ENCODE data around the gene COL11A2. TPM values are rescaled to one million over a fixed set of nuclear protein-coding genes. Genes with fewer than 3 reads are reported as not detected.

The COL11A2 gene
- total RNA-seq, 1 donor from 2014 or later: 0.25 TPM

DNA sequence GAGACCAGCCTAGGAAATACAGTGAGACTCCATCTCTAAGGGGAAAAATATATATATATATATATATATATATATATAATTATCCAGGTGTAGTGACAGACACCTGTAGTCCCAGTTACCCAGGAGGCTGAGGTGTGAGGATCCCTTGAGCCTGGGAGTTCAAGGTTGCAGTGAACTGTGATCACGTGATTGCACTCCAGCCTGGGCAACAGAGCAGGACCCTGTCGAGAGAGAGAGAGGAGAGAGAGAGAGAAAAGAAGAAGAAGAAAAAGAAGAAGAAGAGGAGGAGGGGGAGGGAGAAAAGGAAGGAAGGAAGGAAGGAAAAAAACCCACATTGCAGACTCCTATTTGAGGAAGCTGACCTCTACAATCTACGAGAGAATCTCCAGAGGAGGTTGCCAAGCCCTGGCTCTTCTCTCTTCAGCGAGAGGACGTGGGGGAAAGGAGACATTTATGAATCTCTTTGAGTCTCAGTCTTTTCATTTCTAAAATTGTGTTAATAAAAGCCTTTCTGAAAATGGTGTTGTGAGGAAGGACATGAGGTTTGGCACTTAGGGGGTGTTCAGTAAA lies 49.7 kb downstream of the COL11A2 start:
- DNase-seq (ENCODE audit: extremely low spot score in 2 of 2): no peak
- Histone ChIP-seq H3K27me3 (no peaks in the 10 kb centered on the region), H3K4me3 (no peak overlapping the region), H3K4me1 (no peaks in the 10 kb centered on the region), H3K27ac (no peak overlapping the region), H3K36me3 (no peaks in the 10 kb centered on the region), H3K9me3 (no peaks in the 10 kb centered on the region)
- intact Hi-C loops (cut with DNase I): no loop called here
- TF ChIP-seq POLR2A (IDR thresholded peaks at IDR 0.05) (no peak), POLR2AphosphoS5 (IDR thresholded peaks at IDR 0.05; ENCODE audit: insufficient read depth in 1 of 2, low read depth in 1 of 2) (no peak)
- TF ChIP-seq, protein P1, sequence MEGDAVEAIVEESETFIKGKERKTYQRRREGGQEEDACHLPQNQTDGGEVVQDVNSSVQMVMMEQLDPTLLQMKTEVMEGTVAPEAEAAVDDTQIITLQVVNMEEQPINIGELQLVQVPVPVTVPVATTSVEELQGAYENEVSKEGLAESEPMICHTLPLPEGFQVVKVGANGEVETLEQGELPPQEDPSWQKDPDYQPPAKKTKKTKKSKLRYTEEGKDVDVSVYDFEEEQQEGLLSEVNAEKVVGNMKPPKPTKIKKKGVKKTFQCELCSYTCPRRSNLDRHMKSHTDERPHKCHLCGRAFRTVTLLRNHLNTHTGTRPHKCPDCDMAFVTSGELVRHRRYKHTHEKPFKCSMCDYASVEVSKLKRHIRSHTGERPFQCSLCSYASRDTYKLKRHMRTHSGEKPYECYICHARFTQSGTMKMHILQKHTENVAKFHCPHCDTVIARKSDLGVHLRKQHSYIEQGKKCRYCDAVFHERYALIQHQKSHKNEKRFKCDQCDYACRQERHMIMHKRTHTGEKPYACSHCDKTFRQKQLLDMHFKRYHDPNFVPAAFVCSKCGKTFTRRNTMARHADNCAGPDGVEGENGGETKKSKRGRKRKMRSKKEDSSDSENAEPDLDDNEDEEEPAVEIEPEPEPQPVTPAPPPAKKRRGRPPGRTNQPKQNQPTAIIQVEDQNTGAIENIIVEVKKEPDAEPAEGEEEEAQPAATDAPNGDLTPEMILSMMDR (IDR thresholded peaks at IDR 0.05): no peak

DNA sequence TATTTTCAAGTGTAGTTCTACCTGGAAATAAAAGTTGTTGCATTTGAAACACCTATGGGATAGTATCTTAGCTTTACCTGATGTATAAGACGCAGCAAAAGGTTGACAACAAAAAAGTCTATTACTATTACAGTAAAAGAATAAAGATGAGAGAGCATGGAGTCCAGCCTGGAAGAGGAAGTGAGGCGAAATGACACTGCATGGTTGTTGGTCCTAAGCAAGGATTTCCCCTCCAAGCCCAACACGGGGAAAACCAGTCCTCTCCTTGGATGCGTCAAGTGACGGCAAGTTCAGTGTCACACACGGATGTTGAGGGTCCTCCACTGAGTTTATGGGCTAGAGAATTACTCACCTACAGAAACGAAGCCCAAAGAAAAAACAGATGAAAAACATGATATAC lies 51.7 kb downstream of the COL11A2 start:
- DNase-seq (ENCODE audit: extremely low spot score in 2 of 2): no peak
- H3K9me3 ChIP-seq: no peaks in the 10 kb centered on the region
- no peak overlapping the region for H3K4me3 ChIP-seq
- no peak overlapping the region for H3K27ac ChIP-seq
- no peaks in the 10 kb centered on the region for H3K27me3 ChIP-seq
- intact Hi-C loops (cut with DNase I): no loop called here
- no peaks in the 10 kb centered on the region for H3K36me3 ChIP-seq
- TF ChIP-seq POLR2AphosphoS5 (IDR thresholded peaks at IDR 0.05; ENCODE audit: insufficient read depth in 1 of 2, low read depth in 1 of 2): no peak
- TF ChIP-seq POLR2A (IDR thresholded peaks at IDR 0.05): no peak
- TF ChIP-seq, protein P1 (IDR thresholded peaks at IDR 0.05): no peak
- no peaks in the 10 kb centered on the region for H3K4me1 ChIP-seq

DNA sequence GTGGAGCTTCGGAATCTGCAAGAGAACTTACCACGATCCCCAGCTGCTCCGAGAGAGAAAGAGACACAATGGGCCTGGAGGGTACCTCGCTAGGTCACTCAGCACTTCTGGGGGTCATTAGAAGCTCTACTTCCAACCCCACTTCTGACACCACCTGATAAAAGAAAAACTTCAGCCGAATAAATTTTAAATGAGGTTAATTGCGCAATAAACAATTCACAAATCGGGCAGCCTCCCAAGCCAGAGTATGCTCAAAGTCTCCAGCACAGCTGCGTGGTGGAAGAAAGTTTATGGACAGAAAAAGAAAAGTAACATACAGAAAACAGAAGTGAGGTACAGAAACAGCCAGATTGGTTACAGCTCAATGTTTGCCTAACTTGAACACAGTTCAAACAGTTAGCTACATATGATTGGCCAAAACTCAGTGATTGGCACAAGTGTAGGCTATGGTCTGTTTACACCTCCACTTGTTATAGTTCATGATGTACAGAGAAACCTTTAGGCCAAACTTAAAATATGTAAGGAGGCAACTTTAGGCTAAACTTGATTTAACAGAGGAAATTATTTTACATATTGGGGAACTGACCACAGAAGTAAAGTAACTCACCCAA lies 52.6 kb downstream of the COL11A2 start:
- H3K4me1 ChIP-seq: no peaks in the 10 kb centered on the region
- DNase-seq (ENCODE audit: extremely low spot score in 2 of 2): no peak
- no peak overlapping the region for H3K4me3 ChIP-seq
- H3K36me3 ChIP-seq: no peaks in the 10 kb centered on the region
- H3K9me3 ChIP-seq: no peaks in the 10 kb centered on the region
- intact Hi-C loops (cut with DNase I): no loop called here
- no peak overlapping the region for H3K27ac ChIP-seq
- H3K27me3 ChIP-seq: no peaks in the 10 kb centered on the region
- TF ChIP-seq POLR2A (IDR thresholded peaks at IDR 0.05) (no peak), POLR2AphosphoS5 (IDR thresholded peaks at IDR 0.05; ENCODE audit: insufficient read depth in 1 of 2, low read depth in 1 of 2) (no peak)
- TF ChIP-seq, protein P1 (IDR thresholded peaks at IDR 0.05): no peak

DNA sequence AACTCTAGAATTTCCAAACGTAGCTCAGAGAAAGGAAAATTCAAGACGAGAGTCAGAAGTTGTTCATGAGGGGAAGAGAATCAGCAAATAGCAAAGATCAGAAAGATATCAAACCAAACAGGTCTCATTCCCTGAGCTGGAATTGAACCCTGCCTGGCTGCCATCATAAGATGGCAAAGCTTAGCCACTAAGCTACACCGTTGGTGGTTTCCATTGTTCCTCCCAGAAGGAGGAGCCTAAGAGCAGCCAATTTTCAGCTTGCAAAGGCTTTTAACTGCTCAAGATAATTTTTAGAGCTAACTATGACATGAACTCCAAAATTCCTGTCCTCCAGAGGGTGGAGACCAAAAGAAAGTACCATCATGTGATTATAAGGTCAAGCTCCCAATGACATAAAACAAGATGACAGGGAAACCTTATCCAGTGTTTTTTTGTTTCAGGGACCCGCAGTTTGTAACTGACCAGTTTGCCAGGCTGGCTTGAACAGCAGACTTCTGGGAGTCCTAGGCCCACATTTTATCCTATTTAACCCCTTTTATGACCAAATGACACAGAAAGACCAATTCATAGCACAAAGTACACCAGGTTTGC lies 55.9 kb downstream of the COL11A2 start:
- intact Hi-C loops (cut with DNase I): no loop called here

More for the DNA sequence above, 55.9 kb downstream of the COL11A2 start:
- DNase-seq (ENCODE audit: extremely low spot score in 2 of 2): no peak
- Histone ChIP-seq H3K9me3 (no peaks in the 10 kb centered on the region), H3K27me3 (no peaks in the 10 kb centered on the region), H3K4me1 (no peaks in the 10 kb centered on the region), H3K4me3 (no peak overlapping the region), H3K27ac (no peak overlapping the region), H3K36me3 (no peaks in the 10 kb centered on the region)
- TF ChIP-seq, protein P1 (IDR thresholded peaks at IDR 0.05): no peak
- TF ChIP-seq POLR2AphosphoS5 (IDR thresholded peaks at IDR 0.05; ENCODE audit: insufficient read depth in 1 of 2, low read depth in 1 of 2) (no peak), POLR2A (IDR thresholded peaks at IDR 0.05) (no peak)

All from vagina (tissue), 2 donors.